H9 (cell line): ENCODE results near the gene SUN1. TPM values are rescaled to one million over a fixed set of nuclear protein-coding genes. Genes with fewer than 3 reads are reported as not detected.

Experiments
- DNase-seq: peaks from one replicate; pipeline ENCODE4 v3.0.0-alpha.2; 2017
- H2AFZ ChIP-seq: one replicate; pipeline ENCODE4 v1.6.1; 2013; ENCODE audit warnings: mild to moderate bottlenecking, low read length, control low read depth, moderate library complexity
- H2AK5ac ChIP-seq: 2 replicates; pipeline ENCODE4 v1.6.1; 2013; ENCODE audit warnings: low read length, control low read depth, mixed read lengths; ENCODE audit not compliant: insufficient read length
- H2BK120ac ChIP-seq: one replicate; pipeline ENCODE4 v1.6.1; 2013; ENCODE audit warnings: low read depth, mild to moderate bottlenecking, low read length, control low read depth, inconsistent platforms; ENCODE audit not compliant: poor library complexity, severe bottlenecking
- H2BK12ac ChIP-seq: 2 replicates; pipeline ENCODE4 v1.6.1; 2013; ENCODE audit warnings: low read length, control low read depth, mixed read lengths, low read depth; ENCODE audit not compliant: insufficient read length
- H2BK15ac ChIP-seq: 2 replicates; pipeline ENCODE4 v1.6.1; 2013; ENCODE audit warnings: low read depth, low read length, control low read depth
- H2BK20ac ChIP-seq: one replicate; pipeline ENCODE4 v1.6.1; 2013; ENCODE audit warnings: low read depth, mild to moderate bottlenecking, low read length, control low read depth, inconsistent platforms; ENCODE audit not compliant: poor library complexity, severe bottlenecking
- H2BK5ac ChIP-seq: 2 replicates; pipeline ENCODE4 v1.6.1; 2013; ENCODE audit warnings: low read length, control low read depth, mixed read lengths; ENCODE audit not compliant: insufficient read length
- H3K14ac ChIP-seq: 2 replicates; pipeline ENCODE4 v1.6.1; 2013; ENCODE audit warnings: low read length, control low read depth; ENCODE audit not compliant: insufficient read depth
- H3K18ac ChIP-seq: 2 replicates; pipeline ENCODE4 v1.6.1; 2013; ENCODE audit warnings: low read depth, mild to moderate bottlenecking, mixed read lengths, low read length, control low read depth; ENCODE audit not compliant: insufficient read length
- H3K23ac ChIP-seq: 2 replicates; pipeline ENCODE4 v1.6.1; 2013; ENCODE audit warnings: low read length, control low read depth, mixed read lengths, low read depth; ENCODE audit not compliant: insufficient read length
- H3K23me2 ChIP-seq: 2 replicates; pipeline ENCODE4 v1.6.1; 2013; ENCODE audit warnings: low read depth, mild to moderate bottlenecking, mixed read lengths, low read length, control low read depth; ENCODE audit not compliant: insufficient read length, poor library complexity, severe bottlenecking
- H3K27ac ChIP-seq: 2 replicates; pipeline ENCODE4 v1.5.1; 2013; ENCODE audit warnings: low read length, control low read depth, mixed read lengths, low read depth; ENCODE audit not compliant: insufficient read length
- H3K27me3 ChIP-seq: 2 replicates; pipeline ENCODE4 v1.6.1; 2013; ENCODE audit warnings: low read length, control low read depth, inconsistent platforms; ENCODE audit not compliant: insufficient read depth
- H3K4ac ChIP-seq: 2 replicates; pipeline ENCODE4 v1.6.1; 2013; ENCODE audit warnings: low read depth, mild to moderate bottlenecking, control low read depth, inconsistent platforms, low read length, moderate library complexity
- H3K4me1 ChIP-seq: 2 replicates; pipeline ENCODE4 v1.6.1; 2013; ENCODE audit warnings: low read length, control low read depth, inconsistent platforms; ENCODE audit not compliant: insufficient read depth
- H3K4me2 ChIP-seq: 2 replicates; pipeline ENCODE4 v1.6.1; 2013; ENCODE audit warnings: low read length, control low read depth, mixed read lengths; ENCODE audit not compliant: insufficient read length, insufficient read depth
- H3K56ac ChIP-seq: 2 replicates; pipeline ENCODE4 v1.6.1; 2013; ENCODE audit warnings: low read depth, mild to moderate bottlenecking, mixed read lengths, low read length, control low read depth; ENCODE audit not compliant: insufficient read length
- H3K79me1 ChIP-seq: 2 replicates; pipeline ENCODE4 v1.6.1; 2013; ENCODE audit warnings: low read depth, mild to moderate bottlenecking, moderate library complexity, low read length, control low read depth, inconsistent platforms; ENCODE audit not compliant: insufficient read depth, poor library complexity, severe bottlenecking
- H3K79me2 ChIP-seq: 2 replicates; pipeline ENCODE4 v1.6.1; 2013; ENCODE audit warnings: low read length, control low read depth, inconsistent platforms; ENCODE audit not compliant: insufficient read depth
- H3K9ac ChIP-seq: 2 replicates; pipeline ENCODE4 v1.6.1; 2013; ENCODE audit warnings: low read length, control low read depth, mixed read lengths; ENCODE audit not compliant: insufficient read length; ENCODE audit errors: extremely low read depth
- H3K9me3 ChIP-seq: one replicate; pipeline ENCODE4 v1.6.1; 2013; ENCODE audit warnings: low read depth, low read length, inconsistent platforms; ENCODE audit not compliant: control insufficient read depth
- H3T11ph ChIP-seq: one replicate; pipeline ENCODE4 v1.6.1; 2013; ENCODE audit warnings: mild to moderate bottlenecking, low read length, control low read depth, inconsistent platforms
- H4K20me1 ChIP-seq: one replicate; pipeline ENCODE4 v1.6.1; 2013; ENCODE audit not compliant: control insufficient read depth, insufficient read length, insufficient read depth
- H4K5ac ChIP-seq: 2 replicates; pipeline ENCODE4 v1.6.1; 2013; ENCODE audit warnings: low read depth, mild to moderate bottlenecking, mixed read lengths, low read length, control low read depth; ENCODE audit not compliant: insufficient read length
- H4K8ac ChIP-seq: replicated peaks from 2 replicates; pipeline ENCODE4 v1.6.1; 2013; ENCODE audit warnings: low read length, control low read depth, mixed read lengths, low read depth; ENCODE audit not compliant: insufficient read length
- H4K91ac ChIP-seq: 2 replicates; pipeline ENCODE4 v1.6.1; 2013; ENCODE audit warnings: low read depth, mild to moderate bottlenecking, moderate library complexity, mixed read lengths, low read length, control low read depth; ENCODE audit not compliant: insufficient read length
- H3K27ac Mint-ChIP-seq, 3 experiments: 2 replicates in 2 of 3; 3 replicates in 1 of 3; pipeline ENCODE4 v1.8.0; 2020 to 2021; ENCODE audit warnings: mixed read lengths in 3 of 3, mild to moderate bottlenecking in 1 of 3, moderate library complexity in 1 of 3
- H3K27me3 Mint-ChIP-seq: 2 replicates; pipeline ENCODE4 v1.8.0; 2021; ENCODE audit warnings: low read depth, mild to moderate bottlenecking, moderate library complexity, mixed read lengths
- H3K36me3 Mint-ChIP-seq, 3 experiments: 2 replicates in 2 of 3; 3 replicates in 1 of 3; pipeline ENCODE4 v1.8.0; 2020 to 2021; ENCODE audit warnings: low read depth in 3 of 3, mixed read lengths in 3 of 3; ENCODE audit not compliant: insufficient read depth in 1 of 3
- H3K4me1 Mint-ChIP-seq, 2 experiments: 2 replicates each; pipeline ENCODE4 v1.8.0; 2020; ENCODE audit warnings: mixed read lengths in 2 of 2
- H3K4me3 Mint-ChIP-seq, 2 experiments: 2 replicates in 1 of 2; 3 replicates in 1 of 2; pipeline ENCODE4 v1.8.0; 2020 to 2021; ENCODE audit warnings: mild to moderate bottlenecking in 2 of 2, mixed read lengths in 2 of 2, moderate library complexity in 1 of 2
- H3K9me3 Mint-ChIP-seq, 2 experiments: 2 replicates in 1 of 2; 3 replicates in 1 of 2; pipeline ENCODE4 v1.8.0; 2020; ENCODE audit warnings: mild to moderate bottlenecking in 2 of 2, mixed read lengths in 2 of 2, moderate library complexity in 1 of 2
- WGBS: extraction: QIAGEN DNeasy Blood & Tissue Kit; methylation state at CpG from one replicate; pipeline ENCODE4 v1.1.7; 2013; ENCODE audit warnings: missing lambda C conversion rate, low lambda C conversion rate, mixed read lengths; ENCODE audit not compliant: insufficient read length; ENCODE audit errors: extremely low coverage; 5-methylcytosine and 5-hydroxymethylcytosine counted together
- total RNA-seq: library from RNA; stranded (reverse); gene quantifications from 2 replicates; pipeline ENCODE4 v1.2.1, GENCODE V29; 2021
- TF ChIP-seq, protein P1 (sequence below): fragments of 200-600 bp; sonication (generic); conservative IDR thresholded peaks from 3 replicates; pipeline ENCODE4 v1.8.0; 2021; ENCODE audit warnings: antibody characterized with exemption, mild to moderate bottlenecking

The SUN1 gene
- total RNA-seq, 1 experiment from 2014 or later = 118 TPM

DNA sequence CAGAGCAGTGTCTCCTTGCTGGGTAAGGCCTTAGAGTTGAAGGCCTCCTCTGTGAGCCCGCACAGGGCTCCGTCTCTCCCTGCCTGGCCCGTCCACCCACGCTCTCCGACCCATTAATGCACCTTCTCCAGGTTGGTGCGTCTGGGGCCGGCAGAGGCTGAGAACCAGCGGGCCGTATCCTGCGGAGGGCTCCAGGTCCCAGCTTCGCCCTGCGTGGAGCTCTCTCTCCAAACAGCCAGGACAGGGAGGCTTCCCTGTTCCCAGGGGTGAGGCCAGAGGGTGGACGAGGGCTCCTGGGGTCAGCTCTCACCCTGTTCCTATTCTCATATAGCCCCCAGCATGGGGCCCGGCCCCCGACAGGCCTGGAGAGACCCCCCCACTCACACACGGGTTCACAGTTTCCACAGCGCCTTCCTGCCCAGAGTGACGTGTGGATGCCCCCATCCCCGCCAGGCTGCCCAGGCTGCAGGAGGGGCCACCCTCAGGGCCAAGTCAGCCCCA, 78.7 kb downstream of the SUN1 start:
- no peak for DNase-seq
- Mint-ChIP-seq H3K36me3 (no peaks in the 10 kb centered on the region), H3K27me3 (peaks cover 14% of the 10 kb centered on the region), H3K4me1 (peaks cover 0 to 5% of the 10 kb centered on the region in 2 experiments; a peak in 1 of 4 replicates), H3K9me3 (no peaks in the 10 kb centered on the region), H3K27ac (no peak overlapping the region), H3K4me3 (no peak overlapping the region)
- Histone ChIP-seq H3K18ac (peak overlapping the region; percentile 19), H3K9ac (no peak overlapping the region), H3K14ac (no peak overlapping the region), H3K4ac (no peak overlapping the region), H3K23me2 (peaks cover 3% of the 10 kb centered on the region), H4K5ac (no peak overlapping the region), H3K23ac (no peak overlapping the region), H3T11ph (no peak overlapping the region), H2BK12ac (no peak overlapping the region), H3K79me1 (no peaks in the 10 kb centered on the region), H2AK5ac (no peak overlapping the region), H2BK120ac (no peak overlapping the region), H4K8ac (no peak overlapping the region), H4K91ac (no peak overlapping the region), H2BK20ac (no peak overlapping the region), H2BK15ac (no peak overlapping the region), H3K4me1 (no peaks in the 10 kb centered on the region; the same call in 1 of the 2 replicates), H2AFZ (no peak overlapping the region), H4K20me1 (no peaks in the 10 kb centered on the region), H3K27ac (no peak overlapping the region), H3K27me3 (no peaks in the 10 kb centered on the region), H3K4me2 (no peak overlapping the region), H2BK5ac (no peak overlapping the region), H3K79me2 (no peaks in the 10 kb centered on the region), H3K9me3 (no peaks in the 10 kb centered on the region), H3K56ac (no peak overlapping the region)
- no CpG with 5 or more reads among the region's 19 CpGs for WGBS
- TF ChIP-seq, protein P1, sequence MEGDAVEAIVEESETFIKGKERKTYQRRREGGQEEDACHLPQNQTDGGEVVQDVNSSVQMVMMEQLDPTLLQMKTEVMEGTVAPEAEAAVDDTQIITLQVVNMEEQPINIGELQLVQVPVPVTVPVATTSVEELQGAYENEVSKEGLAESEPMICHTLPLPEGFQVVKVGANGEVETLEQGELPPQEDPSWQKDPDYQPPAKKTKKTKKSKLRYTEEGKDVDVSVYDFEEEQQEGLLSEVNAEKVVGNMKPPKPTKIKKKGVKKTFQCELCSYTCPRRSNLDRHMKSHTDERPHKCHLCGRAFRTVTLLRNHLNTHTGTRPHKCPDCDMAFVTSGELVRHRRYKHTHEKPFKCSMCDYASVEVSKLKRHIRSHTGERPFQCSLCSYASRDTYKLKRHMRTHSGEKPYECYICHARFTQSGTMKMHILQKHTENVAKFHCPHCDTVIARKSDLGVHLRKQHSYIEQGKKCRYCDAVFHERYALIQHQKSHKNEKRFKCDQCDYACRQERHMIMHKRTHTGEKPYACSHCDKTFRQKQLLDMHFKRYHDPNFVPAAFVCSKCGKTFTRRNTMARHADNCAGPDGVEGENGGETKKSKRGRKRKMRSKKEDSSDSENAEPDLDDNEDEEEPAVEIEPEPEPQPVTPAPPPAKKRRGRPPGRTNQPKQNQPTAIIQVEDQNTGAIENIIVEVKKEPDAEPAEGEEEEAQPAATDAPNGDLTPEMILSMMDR = no peak
